GDM1 (cell line): ENCODE measurements around the gene DUS1L.
A peak's percentile ranks its signal among the peaks of the same experiment; 100 is the strongest.

ENCODE experiments used
- DNase-seq: peaks from one replicate; lab custom pipeline; 2025; lab: John Stamatoyannopoulos, UW

Gene DUS1L

GRCh38 chr17:82100502-82101298 is 35.1 kb upstream of the DUS1L start:
- no peak for DNase-seq

DNA sequence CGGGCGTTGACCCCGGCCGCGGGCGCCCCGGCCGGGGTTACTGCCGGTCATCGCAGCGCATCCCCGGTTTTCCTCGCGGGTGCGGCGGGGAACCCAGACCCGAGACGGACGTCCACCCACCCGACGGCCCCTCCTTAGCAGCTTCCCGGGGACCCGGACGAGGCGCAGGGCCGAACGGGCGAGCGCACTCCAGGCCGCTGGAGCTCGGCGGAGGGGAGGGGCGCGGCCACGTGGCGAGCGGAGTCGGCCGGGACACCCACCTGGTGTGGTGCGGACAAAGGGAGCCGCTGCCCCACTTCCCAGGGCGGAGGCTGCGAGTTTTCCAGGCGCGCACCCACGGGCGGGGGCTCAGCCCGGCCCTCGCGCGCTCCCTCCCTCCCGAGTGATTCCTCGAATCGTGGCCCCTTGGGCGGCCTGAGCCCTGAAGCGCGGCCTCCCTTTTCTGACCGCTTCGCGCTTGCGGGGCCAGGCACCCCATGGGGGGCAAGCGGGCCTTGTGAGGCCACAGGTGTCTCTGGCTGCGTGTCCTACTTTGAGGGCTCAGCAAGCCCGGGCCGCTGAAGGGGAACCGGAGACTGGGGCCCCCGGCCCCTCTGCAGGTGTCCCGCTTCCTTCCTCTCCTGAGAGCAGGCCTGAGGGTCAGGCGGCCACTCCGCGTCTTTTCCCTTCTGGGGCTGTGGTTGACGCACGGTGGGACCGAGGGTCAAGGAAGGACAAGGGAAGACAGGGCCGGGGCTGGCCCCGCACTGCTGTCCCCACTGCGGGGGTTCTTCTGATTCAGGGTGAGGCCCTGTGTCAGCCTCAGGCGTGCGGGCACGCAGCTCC is 33.5 kb upstream of the DUS1L start:
- DNase-seq = no peak

DNA sequence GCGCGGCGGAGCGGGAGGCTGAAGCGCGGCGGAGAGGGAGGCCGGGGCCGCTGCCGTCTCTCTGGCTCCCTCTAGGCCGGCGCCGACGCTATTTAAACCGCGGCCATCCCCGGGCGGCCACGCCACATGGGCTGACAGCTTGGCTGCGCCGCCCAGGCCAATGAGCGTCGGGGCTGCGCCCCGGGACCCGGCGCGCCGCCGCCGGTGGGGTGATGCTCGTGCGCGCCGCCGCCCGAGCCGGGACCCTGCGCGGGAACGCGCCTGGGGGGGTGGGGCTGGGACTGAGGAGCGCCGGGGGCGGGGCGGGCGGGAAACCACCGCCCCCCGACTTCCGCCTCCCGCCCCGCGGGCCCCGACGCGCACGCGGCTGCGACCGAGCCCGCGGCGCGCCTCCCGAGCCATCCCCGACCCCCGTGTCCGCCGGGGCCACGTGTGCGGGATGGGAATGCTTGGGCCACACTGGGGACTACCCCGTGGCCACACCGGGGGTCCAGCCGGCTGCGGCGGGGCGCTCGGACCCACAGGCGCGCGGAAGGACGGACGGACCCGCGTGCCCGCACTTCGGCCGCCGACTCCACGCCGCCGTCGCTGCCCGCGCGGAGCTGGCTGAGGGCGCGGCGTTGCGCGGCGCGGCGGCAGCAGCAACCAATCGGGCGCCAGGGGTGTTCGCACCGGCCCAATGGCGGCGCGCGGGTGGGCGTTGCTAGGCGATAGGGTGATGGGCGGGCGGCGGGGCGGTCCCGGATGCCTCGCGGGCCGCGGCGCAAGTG is 32.8 kb upstream of the DUS1L start, which contains the start of gene FASN:
Gene FASN (minus strand): TSS at position 68 of the 770 bp plus-strand sequence. CDS start 1,791 bp downstream, outside the sequence.
- DNase-seq = peak; percentile 94

GRCh38 chr17:82097919-82098168 is 32.2 kb upstream of the DUS1L start:
- no peak for DNase-seq

DNA sequence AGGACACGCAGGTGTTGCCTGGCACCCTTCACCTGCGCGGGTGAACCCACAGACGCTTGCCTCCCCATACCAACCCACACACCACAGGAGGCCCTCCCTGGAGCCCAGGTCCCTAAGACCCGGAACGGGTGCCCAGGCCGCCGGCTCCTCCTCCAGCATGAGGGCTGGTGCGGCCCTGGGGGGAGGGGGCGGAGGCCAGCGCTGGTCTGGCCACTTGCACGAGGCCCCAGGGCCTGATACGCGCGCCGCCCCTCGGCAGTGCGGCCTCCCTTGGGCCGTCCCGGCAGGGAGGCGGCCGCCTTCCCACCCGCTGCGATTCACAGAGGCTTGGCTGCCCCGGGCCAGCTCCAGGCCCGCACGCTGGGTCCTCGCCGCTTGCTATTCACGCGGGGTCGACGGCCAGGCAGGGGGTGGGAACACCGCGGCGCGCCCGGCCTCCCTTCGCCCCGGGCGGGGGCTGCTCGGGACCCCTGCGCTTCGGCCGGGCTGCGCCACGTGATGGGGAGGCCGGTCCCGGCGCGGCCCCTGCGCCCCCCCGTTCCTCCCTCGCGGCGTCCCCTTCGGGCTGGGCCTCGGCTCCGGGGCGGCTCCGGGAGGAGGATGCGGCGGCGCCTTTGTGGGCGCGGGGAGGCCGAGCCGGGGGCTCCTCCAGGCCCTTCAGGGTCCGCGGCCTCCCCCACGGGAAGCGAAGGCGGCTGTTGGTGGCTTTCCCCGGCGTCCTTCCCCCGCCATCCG is 31.7 kb upstream of the DUS1L start:
- no peak for DNase-seq

DNA sequence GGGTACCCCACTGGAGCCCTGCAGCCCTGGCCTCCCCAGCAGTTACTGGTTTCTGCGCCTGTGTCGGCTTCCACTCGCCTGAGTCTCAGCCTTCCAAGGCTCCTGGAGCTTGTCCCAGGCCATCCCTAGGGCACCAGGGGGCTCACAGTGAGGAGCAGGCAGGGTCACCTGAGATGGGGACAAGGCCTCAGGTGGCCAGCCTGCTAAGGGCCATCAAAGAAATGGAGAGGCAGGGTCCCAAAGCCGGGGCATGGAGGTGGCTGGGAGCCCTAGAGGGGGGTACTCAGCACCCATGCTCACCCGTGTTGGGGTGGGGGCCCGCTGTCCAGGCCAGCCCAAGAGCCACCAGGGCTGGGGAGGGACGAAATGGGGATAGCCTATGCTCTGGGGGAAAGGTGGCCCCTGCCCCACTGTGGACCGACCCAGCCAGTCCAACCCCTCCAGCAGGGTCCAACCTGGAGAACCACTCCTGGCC is 31.1 kb upstream of the DUS1L start:
- DNase-seq = no peak

DNA sequence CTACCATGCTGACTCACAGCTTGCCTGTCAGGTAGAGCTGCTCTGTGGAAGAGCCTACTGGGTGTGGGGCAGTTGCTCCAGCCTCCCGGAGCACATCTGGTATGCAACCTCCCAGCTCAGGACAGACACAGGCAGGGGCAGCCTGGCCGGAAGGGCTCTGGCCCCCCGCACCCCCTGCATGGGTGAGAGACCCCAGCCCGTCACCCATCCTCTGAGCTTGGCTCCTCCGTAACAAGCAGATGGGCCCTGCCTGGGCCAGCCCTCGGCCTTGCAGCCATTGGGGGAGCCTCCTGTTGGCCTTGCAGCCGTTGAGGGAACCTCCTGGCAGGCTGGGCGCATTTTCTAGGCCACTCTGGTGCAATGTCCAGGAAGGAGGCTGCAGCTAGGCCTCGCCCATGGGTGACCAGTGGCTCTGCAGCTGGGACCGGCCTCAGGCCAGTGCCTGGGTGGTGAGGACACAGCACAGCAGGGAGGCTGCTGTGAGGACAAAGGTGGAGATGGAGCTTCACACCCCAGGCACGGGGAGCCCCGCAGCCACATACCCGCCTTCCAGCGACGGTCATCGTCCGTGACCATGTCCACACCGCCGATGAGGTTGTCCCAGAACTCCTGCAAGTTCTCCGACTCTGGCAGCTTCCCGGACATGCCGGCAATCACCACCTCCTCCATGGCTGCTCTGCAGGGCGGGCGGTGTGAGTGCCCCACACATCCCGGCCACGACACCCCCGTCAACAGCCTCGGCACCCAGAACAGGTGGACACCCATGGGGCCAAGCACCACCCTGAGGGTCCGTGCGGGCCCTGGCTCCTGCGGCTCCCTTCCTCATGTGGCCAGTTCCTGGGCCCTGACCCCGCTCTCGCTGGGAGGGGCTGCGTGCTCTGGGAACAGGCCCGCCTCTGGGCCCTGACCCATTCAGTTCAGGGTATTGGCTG is 30.4 kb upstream of the DUS1L start:
- DNase-seq = no peak

DNA sequence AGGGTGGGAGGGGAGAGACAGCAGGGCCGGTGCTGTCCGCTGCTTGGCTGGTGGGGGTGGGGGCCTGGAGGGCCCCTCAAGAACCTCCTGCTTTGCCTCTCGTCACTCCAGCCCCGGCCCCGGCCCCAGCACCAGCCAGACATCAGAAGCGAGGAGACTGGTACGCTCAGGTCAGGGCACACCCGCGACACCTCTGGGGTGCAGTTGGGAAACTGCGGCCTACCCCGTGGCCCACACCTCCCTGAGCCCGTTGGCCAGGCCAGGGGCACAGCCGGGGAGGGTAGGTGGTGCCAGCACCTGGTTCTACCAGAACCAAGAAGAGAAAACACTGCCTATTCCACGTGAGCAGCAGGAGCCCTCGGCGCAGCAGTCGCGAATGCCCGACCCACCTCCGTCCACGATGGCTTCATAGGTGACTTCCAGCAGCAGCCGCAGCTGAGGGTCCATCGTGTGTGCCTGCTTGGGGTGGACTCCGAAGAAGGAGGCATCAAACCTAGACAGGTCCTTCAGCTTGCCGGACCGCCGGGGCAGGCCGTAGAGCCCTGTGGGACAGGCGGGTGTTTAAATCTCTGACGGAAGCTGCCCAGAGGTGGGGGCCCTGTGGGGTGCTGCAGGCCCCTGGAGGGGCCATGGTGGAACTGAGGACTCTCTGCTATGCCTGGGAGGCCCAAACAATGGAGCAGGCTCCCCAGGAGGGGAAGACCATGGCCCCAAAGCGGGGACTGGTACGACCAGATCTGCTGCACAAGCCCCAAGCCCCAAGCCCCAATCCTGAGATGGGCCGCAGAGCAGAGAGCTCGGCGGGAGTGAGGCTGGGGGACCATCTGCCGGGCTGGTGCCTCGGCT is 29.6 kb upstream of the DUS1L start:
- DNase-seq = no peak

- no peak for DNase-seq
These were observed 27.6 kb upstream of the DUS1L start for GRCh38 chr17:82092995-82093751.

GRCh38 chr17:82092628-82092994 is 27.0 kb upstream of the DUS1L start:
- DNase-seq = no peak

DNA sequence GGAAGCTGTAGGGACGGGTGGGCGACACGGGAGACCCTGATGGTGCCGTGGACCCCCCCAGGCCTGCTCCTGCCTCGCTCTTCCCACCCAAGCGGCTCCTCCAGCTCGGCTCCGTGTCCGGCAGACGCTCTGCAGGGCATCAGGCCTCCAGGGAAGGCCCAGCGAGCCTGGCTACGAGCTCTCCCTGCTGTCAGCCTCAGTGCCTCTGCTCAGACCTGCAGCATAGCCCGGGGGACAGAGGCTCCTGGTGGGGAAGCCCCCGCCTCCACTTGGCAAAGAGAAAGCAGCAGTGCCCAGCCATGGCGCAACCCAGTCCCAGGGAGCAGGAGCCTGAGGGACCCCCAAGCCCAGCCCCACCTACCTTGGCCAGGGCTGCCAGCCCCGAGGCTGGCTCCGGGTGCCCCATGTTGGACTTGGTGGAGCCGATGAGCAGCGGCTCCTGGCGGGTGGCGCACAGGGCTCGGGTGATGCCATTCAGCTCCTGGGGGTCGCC is 26.5 kb upstream of the DUS1L start:
- no peak for DNase-seq

- no peak for DNase-seq
These were observed 25.9 kb upstream of the DUS1L start for GRCh38 chr17:82091264-82092066.

- no peak for DNase-seq
These were observed 25.1 kb upstream of the DUS1L start for GRCh38 chr17:82090549-82091263.

DNA sequence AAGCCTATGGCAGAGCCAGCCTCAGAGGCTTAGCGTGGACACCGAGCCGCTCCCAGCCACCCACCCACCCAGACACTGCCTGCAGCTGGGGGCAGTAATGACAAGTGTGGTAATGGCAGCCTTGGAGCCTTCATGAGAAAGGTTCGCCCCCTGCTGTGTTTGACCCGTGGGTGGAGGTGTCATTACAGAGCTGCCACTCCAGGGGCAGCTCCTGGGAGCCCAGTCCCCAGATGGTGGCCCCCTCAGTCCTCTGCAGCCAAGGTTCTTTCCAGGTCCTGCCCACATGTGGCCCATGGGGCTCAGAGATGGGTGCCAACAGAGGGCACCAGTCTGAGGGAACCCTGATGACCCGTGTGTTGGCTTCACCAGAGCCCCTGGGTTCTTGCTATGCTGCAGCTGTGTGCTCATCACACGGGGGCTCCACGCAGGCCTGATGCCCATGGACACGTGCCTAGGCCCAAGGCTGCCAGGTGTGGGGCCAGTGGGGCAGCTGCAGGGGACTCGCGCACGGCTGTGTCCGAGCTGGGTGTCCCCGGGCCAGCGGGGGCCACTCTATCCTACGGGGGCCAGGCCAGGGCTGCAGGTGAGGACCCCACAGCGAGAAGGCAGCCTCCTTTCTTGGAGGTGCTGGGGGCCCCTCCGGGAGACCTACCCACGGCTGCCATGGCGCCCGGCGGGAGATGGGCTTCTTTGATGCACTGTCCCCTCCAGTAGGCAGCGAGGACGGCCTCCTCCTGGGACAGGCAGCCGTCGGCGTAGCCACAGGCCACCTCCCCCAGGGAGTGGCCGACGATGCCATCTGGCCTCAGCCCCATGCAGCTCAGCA is 24.3 kb upstream of the DUS1L start:
- no peak for DNase-seq

- DNase-seq = no peak
These were observed 23.5 kb upstream of the DUS1L start for GRCh38 chr17:82088838-82089722.
